ENCODE measurements around the gene MRPS12.

DNA sequence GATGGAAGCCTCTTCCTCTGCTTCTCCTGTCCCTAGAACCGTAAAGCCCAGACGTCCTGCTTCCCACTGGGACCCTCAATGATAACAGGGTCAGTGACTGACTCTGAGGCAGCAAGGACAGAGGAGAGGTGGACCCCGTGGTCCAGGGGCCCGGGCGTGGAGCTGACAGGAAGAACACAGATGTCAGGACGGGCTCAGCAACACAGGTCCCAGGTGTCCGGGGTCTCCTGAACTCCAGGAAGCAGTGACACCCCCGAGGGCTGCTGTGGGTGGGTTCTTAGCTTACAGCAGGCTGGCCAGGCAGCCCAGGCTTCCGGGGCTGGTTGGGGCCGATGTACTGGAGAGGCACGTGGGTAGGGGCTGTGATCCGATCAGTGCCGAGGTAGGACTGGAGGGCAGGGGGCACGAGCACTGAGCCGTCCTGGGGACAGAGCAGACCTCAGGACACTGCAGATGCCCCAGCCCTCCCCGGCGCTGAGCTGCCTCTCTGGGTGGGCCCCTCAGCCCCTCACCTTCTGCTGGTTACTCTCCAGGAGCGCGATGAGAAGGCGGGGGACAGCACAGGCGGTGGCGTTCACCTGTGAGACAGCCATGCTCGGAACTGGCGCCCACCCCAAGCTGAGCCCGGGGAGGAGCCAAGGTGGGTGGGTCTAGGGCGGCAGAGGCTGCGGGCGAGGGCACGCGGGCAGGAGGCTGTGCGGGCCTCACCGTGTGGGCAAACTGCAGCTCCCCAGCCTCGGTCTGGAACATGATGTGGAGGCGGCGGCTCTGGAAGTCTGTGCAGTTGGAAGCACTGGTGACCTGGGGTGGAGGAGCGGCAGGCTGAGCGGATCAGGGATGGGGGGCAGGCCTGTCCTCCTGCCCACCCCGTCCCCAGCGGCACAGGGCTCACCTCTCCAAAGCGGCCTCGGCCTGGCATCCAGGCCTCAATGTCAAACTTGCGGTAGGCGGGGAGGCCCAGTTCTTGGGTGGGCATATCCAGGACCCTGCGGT is 15.1 kb upstream of the MRPS12 start:
- TF ChIP-seq SMARCC2 (IDR thresholded peaks at IDR 0.05; ENCODE audit: low read depth) = no peak
- no peak for TF ChIP-seq SMAD4 (CRISPR knock-in tag; conservative IDR thresholded peaks at IDR 0.05)
- no peak for TF ChIP-seq EHMT2 (IDR thresholded peaks at IDR 0.05)
- no peak for TF ChIP-seq TCF7 (IDR thresholded peaks at IDR 0.05; ENCODE audit: borderline replicate concordance)
